ENCODE data around the gene CDH4. TPM values are rescaled to one million over a fixed set of nuclear protein-coding genes. Genes with fewer than 3 reads are reported as not detected.

The CDH4 gene
- total and polyA plus RNA-seq, 2 of the 13 experiments (the other 11 are each of a cell fraction or from before 2014, with no cell fraction given): not detected

- FAIRE-seq: no peak
These were observed 147.4 kb downstream of the CDH4 start for GRCh38 chr20:61399433-61399832.

More at GRCh38 chr20:61399433-61399832, 147.4 kb downstream of the CDH4 start:
- Histone ChIP-seq H3K36me3 (replicated peaks in 1 of 2; ENCODE audit: control insufficient read depth in 1 of 2, insufficient read depth in 2 of 2, low read length in 2 of 2) (no peaks in the 10 kb centered on the region), H2AFZ (ENCODE audit: low read length) (no peak overlapping the region), H4K20me1 (ENCODE audit: insufficient read depth, low read length) (no peaks in the 10 kb centered on the region), H3K9ac (ENCODE audit: insufficient read depth, low read depth, low read length) (no peak overlapping the region), H3K27me3 (ENCODE audit: control insufficient read depth in 1 of 2, insufficient read depth in 2 of 2, low read length in 2 of 2) (peaks cover 0 to 16% of the 10 kb centered on the region in 2 experiments; a peak in 4 of 5 replicates), H3K9me3 (ENCODE audit: low read length) (no peaks in the 10 kb centered on the region), H3K4me3 (replicated peaks in 1 of 3; ENCODE audit: insufficient read depth in 1 of 3, low read depth in 2 of 3, low read length in 3 of 3) (no peak overlapping the region), H3K4me1 (ENCODE audit: insufficient read depth, low read length) (no peaks in the 10 kb centered on the region), H3K27ac (ENCODE audit: extremely low read length, insufficient read depth, low read length) (no peak overlapping the region), H3K79me2 (ENCODE audit: insufficient read depth, low read length) (no peaks in the 10 kb centered on the region), H3K4me2 (ENCODE audit: low read depth, low read length) (no peak overlapping the region)
- no TSS peak for BruUV-seq (replicated peaks)
- 37% methylated on average over 6 of the region's 7 CpGs for WGBS (ENCODE audit: low lambda C conversion rate)
- no peak for ATAC-seq
- intact Hi-C loops (cut with micrococcal nuclease; ENCODE audit: unreplicated experiment) (no loop called here), in situ Hi-C loops (cut with HindIII; ENCODE audit: extremely low pct_ligation_motif_present, low pct_unique_long_range_greater_than_20kb) (no loop called here)
- CTCF ChIA-PET (ENCODE audit: low intra/inter-chr PET ratio, low total read pairs): no interaction called here
- no peak for DNase-seq (ENCODE audit: low spot score)
- POLR2A ChIA-PET: no interaction called here
- TF ChIP-seq, protein P1, sequence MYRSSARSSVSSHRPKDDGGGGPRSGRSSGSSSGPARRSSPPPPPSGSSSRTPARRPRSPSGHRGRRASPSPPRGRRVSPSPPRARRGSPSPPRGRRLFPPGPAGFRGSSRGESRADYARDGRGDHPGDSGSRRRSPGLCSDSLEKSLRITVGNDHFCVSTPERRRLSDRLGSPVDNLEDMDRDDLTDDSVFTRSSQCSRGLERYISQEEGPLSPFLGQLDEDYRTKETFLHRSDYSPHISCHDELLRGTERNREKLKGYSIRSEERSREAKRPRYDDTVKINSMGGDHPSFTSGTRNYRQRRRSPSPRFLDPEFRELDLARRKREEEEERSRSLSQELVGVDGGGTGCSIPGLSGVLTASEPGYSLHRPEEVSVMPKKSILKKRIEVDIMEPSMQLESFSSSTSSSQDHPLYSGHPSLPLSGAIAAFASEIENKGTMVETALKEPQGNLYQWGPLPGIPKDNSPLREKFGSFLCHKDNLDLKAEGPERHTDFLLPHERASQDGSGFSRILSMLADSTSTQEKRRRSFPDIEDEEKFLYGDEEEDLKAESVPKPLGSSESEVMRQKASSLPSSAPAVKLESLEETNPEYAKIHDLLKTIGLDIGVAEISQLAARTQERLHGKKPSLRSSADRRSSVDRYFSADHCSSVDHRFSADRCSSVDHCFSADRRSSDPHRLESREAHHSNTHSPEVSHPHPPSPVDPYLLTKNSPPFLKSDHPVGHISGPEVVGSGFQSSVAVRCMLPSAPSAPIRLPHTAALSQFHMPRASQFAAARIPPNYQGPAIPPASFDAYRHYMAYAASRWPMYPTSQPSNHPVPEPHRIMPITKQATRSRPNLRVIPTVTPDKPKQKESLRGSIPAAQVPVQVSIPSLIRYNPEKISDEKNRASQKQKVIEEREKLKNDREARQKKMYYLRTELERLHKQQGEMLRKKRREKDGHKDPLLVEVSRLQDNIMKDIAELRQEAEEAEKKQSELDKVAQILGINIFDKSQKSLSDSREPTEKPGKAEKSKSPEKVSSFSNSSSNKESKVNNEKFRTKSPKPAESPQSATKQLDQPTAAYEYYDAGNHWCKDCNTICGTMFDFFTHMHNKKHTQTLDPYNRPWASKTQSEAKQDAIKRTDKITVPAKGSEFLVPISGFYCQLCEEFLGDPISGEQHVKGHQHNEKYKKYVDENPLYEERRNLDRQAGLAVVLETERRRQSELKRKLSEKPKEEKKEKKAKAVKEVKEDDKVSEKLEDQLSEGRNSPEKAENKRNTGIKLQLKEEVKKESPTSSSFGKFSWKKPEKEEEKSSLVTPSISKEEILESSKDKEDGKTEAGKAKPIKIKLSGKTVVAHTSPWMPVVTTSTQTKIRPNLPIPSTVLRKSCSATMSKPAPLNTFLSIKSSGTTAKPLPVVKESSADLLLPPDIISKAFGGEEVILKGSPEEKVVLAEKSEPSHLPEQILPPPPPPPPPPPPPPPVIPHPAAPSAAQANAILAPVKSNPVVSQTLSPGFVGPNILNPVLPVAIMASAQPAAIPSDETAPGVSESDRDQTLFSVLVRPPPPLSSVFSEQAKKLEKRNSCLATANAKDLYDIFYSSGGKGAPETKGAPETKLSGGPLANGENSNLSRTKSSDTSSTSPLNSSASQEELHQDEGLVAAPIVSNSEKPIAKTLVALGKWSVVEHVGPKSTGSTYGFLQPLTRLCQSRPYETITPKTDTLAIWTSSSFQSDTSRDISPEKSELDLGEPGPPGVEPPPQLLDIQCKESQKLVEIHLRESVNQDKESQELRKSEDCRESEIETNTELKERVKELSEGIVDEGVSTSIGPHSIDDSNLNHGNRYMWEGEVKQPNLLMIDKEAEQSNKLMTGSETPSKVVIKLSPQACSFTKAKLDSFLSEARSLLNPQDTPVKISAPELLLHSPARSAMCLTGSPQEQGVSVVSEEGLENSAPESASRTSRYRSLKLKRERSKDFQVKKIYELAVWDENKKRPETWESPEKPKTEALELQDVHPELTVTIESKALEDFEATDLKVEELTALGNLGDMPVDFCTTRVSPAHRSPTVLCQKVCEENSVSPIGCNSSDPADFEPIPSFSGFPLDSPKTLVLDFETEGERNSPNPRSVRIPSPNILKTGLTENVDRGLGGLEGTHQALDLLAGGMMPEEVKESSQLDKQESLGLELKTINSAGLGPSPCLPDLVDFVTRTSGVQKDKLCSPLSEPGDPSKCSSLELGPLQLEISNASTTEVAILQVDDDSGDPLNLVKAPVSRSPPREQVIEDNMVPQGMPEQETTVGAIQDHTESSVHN (CRISPR knock-in tag; IDR thresholded peaks at IDR 0.05): no peak
- TF ChIP-seq ASH2L (IDR thresholded peaks at IDR 0.05; ENCODE audit: insufficient read length, low read depth, low read length) (no peak), RARA (CRISPR knock-in tag; IDR thresholded peaks at IDR 0.05) (no peak), ZNF564 (CRISPR knock-in tag; IDR thresholded peaks at IDR 0.05) (no peak), HBP1 (CRISPR knock-in tag; IDR thresholded peaks at IDR 0.05; ENCODE audit: low read depth) (no peak)

Data from HepG2 (cell line).